Central memory CD4-positive, alpha-beta T cell (primary cell): ENCODE measurements around the gene DKC1.
"Not testable (repeated sequence)": the region's sequence is repeated elsewhere in the genome, so short reads cannot be mapped to it uniquely, and the experiment has no call there.

Experiments
- DNase-seq: peaks from one replicate; pipeline ENCODE4 v3.0.0; 2022

The DKC1 gene

GRCh38 chrX:154821523-154821922 lies 58.9 kb downstream of the DKC1 start:
- no peak for DNase-seq

GRCh38 chrX:154822029-154822428 lies 59.4 kb downstream of the DKC1 start:
- no peak for DNase-seq

- no peak for DNase-seq
Measured at GRCh38 chrX:154824638-154825037, 62.0 kb downstream of the DKC1 start.

GRCh38 chrX:154825586-154825985 lies 62.9 kb downstream of the DKC1 start:
- DNase-seq, result not testable (repeated sequence)
